WTC11 (cell line): ENCODE data around the gene PTPRN2.

ENCODE experiments used
- CREB1 ChIP-seq: sonication (generic); formaldehyde crosslinking; IDR thresholded peaks from 2 replicates; pipeline ENCODE4 v1.8.0; 2023; ENCODE audit warnings: mild to moderate bottlenecking, missing genetic modification reagents
- CREM ChIP-seq: sonication (generic); formaldehyde crosslinking; IDR thresholded peaks from 2 replicates; pipeline ENCODE4 v1.8.1; 2022; ENCODE audit warnings: mild to moderate bottlenecking, missing genetic modification reagents, moderate library complexity
- E2F5 ChIP-seq: sonication (generic); formaldehyde crosslinking; IDR thresholded peaks from 2 replicates; pipeline ENCODE4 v1.8.1; 2022; ENCODE audit warnings: mild to moderate bottlenecking, moderate library complexity, missing genetic modification reagents
- FOXK1 ChIP-seq: sonication (generic); formaldehyde crosslinking; IDR thresholded peaks from 2 replicates; pipeline ENCODE4 v1.8.0; 2022; ENCODE audit warnings: mild to moderate bottlenecking, moderate library complexity, missing genetic modification reagents
- IRF1 ChIP-seq: sonication (generic); formaldehyde crosslinking; IDR thresholded peaks from 2 replicates; pipeline ENCODE4 v1.8.0; 2023; ENCODE audit warnings: missing genetic modification reagents
- MAX ChIP-seq: sonication (generic); formaldehyde crosslinking; IDR thresholded peaks from 2 replicates; pipeline ENCODE4 v1.8.0; 2022; ENCODE audit warnings: mild to moderate bottlenecking, missing genetic modification reagents
- SP1 ChIP-seq: sonication (generic); formaldehyde crosslinking; conservative IDR thresholded peaks from 2 replicates; pipeline ENCODE4 v1.8.1; 2022; ENCODE audit warnings: missing genetic modification reagents
- TF ChIP-seq, protein P1 (sequence below): fragments of 200-600 bp; IDR thresholded peaks from 2 replicates; pipeline ENCODE4 v1.8.0; 2022; ENCODE audit warnings: antibody characterized with exemption
- TF ChIP-seq, protein P2 (sequence below): fragments of 250-450 bp; sonication (Bioruptor Pico); IDR thresholded peaks from 2 replicates; pipeline ENCODE4 v1.9.0; 2021; ENCODE audit warnings: mild to moderate bottlenecking
- TF ChIP-seq, protein P3 (sequence below): sonication (generic); formaldehyde crosslinking; IDR thresholded peaks from 2 replicates; pipeline ENCODE4 v1.8.1; 2023; ENCODE audit warnings: mild to moderate bottlenecking, moderate library complexity, missing genetic modification reagents

DNA sequence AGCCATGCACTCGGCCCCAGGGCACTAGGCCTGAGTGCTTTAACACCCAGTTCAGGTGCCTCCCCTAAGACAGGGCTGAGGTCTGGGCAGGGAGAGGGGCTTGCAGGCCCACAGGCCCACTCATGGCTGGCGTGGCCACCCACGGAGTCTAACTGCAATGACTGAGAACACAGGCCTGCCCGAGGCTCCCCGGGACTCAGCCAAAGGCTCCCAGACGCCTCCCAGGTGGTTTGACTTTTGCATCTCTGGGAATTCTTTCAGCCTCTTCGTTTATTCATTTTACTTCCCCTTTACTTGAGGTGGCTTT lies 37.3 kb downstream of the PTPRN2 start:
- TF ChIP-seq, protein P1, sequence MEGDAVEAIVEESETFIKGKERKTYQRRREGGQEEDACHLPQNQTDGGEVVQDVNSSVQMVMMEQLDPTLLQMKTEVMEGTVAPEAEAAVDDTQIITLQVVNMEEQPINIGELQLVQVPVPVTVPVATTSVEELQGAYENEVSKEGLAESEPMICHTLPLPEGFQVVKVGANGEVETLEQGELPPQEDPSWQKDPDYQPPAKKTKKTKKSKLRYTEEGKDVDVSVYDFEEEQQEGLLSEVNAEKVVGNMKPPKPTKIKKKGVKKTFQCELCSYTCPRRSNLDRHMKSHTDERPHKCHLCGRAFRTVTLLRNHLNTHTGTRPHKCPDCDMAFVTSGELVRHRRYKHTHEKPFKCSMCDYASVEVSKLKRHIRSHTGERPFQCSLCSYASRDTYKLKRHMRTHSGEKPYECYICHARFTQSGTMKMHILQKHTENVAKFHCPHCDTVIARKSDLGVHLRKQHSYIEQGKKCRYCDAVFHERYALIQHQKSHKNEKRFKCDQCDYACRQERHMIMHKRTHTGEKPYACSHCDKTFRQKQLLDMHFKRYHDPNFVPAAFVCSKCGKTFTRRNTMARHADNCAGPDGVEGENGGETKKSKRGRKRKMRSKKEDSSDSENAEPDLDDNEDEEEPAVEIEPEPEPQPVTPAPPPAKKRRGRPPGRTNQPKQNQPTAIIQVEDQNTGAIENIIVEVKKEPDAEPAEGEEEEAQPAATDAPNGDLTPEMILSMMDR = no peak
- TF ChIP-seq MAX = no peak
- no peak for TF ChIP-seq E2F5
- TF ChIP-seq IRF1 (CRISPR knock-in tag) = no peak
- no peak for TF ChIP-seq CREB1 (CRISPR knock-in tag)
- TF ChIP-seq, protein P2, sequence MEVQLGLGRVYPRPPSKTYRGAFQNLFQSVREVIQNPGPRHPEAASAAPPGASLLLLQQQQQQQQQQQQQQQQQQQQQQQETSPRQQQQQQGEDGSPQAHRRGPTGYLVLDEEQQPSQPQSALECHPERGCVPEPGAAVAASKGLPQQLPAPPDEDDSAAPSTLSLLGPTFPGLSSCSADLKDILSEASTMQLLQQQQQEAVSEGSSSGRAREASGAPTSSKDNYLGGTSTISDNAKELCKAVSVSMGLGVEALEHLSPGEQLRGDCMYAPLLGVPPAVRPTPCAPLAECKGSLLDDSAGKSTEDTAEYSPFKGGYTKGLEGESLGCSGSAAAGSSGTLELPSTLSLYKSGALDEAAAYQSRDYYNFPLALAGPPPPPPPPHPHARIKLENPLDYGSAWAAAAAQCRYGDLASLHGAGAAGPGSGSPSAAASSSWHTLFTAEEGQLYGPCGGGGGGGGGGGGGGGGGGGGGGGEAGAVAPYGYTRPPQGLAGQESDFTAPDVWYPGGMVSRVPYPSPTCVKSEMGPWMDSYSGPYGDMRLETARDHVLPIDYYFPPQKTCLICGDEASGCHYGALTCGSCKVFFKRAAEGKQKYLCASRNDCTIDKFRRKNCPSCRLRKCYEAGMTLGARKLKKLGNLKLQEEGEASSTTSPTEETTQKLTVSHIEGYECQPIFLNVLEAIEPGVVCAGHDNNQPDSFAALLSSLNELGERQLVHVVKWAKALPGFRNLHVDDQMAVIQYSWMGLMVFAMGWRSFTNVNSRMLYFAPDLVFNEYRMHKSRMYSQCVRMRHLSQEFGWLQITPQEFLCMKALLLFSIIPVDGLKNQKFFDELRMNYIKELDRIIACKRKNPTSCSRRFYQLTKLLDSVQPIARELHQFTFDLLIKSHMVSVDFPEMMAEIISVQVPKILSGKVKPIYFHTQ (CRISPR knock-in tag) = no peak
- no peak for TF ChIP-seq SP1 (CRISPR knock-in tag)
- TF ChIP-seq, protein P3, sequence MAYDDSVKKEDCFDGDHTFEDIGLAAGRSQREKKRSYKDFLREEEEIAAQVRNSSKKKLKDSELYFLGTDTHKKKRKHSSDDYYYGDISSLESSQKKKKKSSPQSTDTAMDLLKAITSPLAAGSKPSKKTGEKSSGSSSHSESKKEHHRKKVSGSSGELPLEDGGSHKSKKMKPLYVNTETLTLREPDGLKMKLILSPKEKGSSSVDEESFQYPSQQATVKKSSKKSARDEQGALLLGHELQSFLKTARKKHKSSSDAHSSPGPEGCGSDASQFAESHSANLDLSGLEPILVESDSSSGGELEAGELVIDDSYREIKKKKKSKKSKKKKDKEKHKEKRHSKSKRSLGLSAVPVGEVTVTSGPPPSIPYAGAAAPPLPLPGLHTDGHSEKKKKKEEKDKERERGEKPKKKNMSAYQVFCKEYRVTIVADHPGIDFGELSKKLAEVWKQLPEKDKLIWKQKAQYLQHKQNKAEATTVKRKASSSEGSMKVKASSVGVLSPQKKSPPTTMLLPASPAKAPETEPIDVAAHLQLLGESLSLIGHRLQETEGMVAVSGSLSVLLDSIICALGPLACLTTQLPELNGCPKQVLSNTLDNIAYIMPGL = no peak
- no peak for TF ChIP-seq FOXK1 (CRISPR knock-in tag)
- no peak for TF ChIP-seq CREM (CRISPR knock-in tag)
